OCI-LY7 (cell line): Measurements from ENCODE around the gene SNRPD1. TPM values are rescaled to one million over a fixed set of nuclear protein-coding genes. Genes with fewer than 3 reads are reported as not detected.

ENCODE experiments used
- Bru-seq: library from RNA; stranded (reverse); fragments of 400-500 nt; gene quantifications from one replicate; lab custom pipeline; 2021; lab: Mats Ljungman, UMichigan
- BruChase-seq, 2 experiments: library from RNA; stranded (reverse); fragments of 400-500 nt; gene quantifications; one replicate each; lab custom pipeline; 2021; lab: Mats Ljungman, UMichigan
- BruUV-seq: library from RNA; stranded (reverse); fragments of 400-500 nt; replicated peaks from 2 replicates; lab custom pipeline; 2021; lab: Mats Ljungman, UMichigan
- CTCF ChIA-PET: fragments of 300-600 bp; sonication (Branson Sonifier 250); formaldehyde crosslinking; loops from one replicate; lab custom pipeline; 2022; ENCODE audit warnings: antibody characterized with exemption; ENCODE audit not compliant: unreplicated experiment; lab: Charles Lee
- POLR2A ChIA-PET: fragments of 300-600 bp; sonication (Branson Sonifier 250); formaldehyde crosslinking; loops from one replicate; lab custom pipeline; 2022; ENCODE audit warnings: antibody characterized with exemption; lab: Charles Lee
- DNase-seq: peaks from one replicate; pipeline ENCODE4 v3.0.0-alpha.2; 2015; ENCODE audit warnings: low spot score
- H2AFZ ChIP-seq: fragments of 200-600 bp; sonication (generic), shearing (Covaris generic); 2 replicates; pipeline ENCODE4 v1.6.1; 2014; ENCODE audit warnings: mild to moderate bottlenecking, antibody characterized with exemption, low read length, moderate library complexity
- H3K27ac ChIP-seq: fragments of 200-600 bp; sonication (generic); 2 replicates; pipeline ENCODE4 v1.5.1; 2014; ENCODE audit warnings: mixed run types, low read depth, mild to moderate bottlenecking, moderate library complexity, low read length, inconsistent platforms; ENCODE audit not compliant: poor library complexity, severe bottlenecking
- H3K36me3 ChIP-seq: fragments of 200-600 bp; sonication (generic); 2 replicates; pipeline ENCODE4 v1.6.1; 2014; ENCODE audit warnings: mild to moderate bottlenecking, antibody characterized with exemption, low read length, moderate library complexity, mixed read lengths; ENCODE audit not compliant: insufficient read depth
- H3K4me1 ChIP-seq: fragments of 200-600 bp; sonication (generic); 2 replicates; pipeline ENCODE4 v1.5.1; 2014; ENCODE audit warnings: mild to moderate bottlenecking, low read length; ENCODE audit not compliant: insufficient read depth, poor library complexity, severe bottlenecking
- H3K4me2 ChIP-seq: fragments of 200-600 bp; sonication (generic); 2 replicates; pipeline ENCODE4 v1.6.1; 2014; ENCODE audit warnings: mild to moderate bottlenecking, low read length
- H3K4me3 ChIP-seq: fragments of 200-600 bp; sonication (generic); 2 replicates; pipeline ENCODE4 v1.5.1; 2014; ENCODE audit warnings: mild to moderate bottlenecking, low read depth, low read length; ENCODE audit not compliant: poor library complexity, severe bottlenecking
- H3K79me2 ChIP-seq: fragments of 200-600 bp; sonication (generic); 2 replicates; pipeline ENCODE4 v1.6.1; 2016; ENCODE audit warnings: low read depth, mild to moderate bottlenecking, low read length, moderate library complexity, mixed read lengths; ENCODE audit not compliant: insufficient read depth
- H3K9me2 ChIP-seq: fragments of 200-600 bp; sonication (generic); 2 replicates; pipeline ENCODE4 v1.6.1; 2016; ENCODE audit warnings: mild to moderate bottlenecking, low read length, mixed read lengths; ENCODE audit not compliant: insufficient read depth
- H3K9me3 ChIP-seq: fragments of 200-600 bp; sonication (generic); 2 replicates; pipeline ENCODE4 v1.6.1; 2014; ENCODE audit warnings: mild to moderate bottlenecking, mixed run types, low read length, mixed read lengths
- H4K20me1 ChIP-seq: fragments of 200-600 bp; sonication (generic); 2 replicates; pipeline ENCODE4 v1.6.1; 2014; ENCODE audit warnings: mild to moderate bottlenecking, antibody characterized with exemption, low read length, moderate library complexity, mixed read lengths; ENCODE audit not compliant: insufficient read depth
- CTCF ChIP-seq: fragments of 200-600 bp; sonication (generic); conservative IDR thresholded peaks from 2 replicates; pipeline ENCODE4 v1.5.1; 2014; ENCODE audit warnings: mild to moderate bottlenecking, antibody characterized with exemption, low read length, moderate library complexity, mixed read lengths
- EZH2phosphoT487 ChIP-seq: fragments of 200-600 bp; sonication (generic); IDR thresholded peaks from 2 replicates; pipeline ENCODE4 v1.6.1; 2018; ENCODE audit warnings: low read depth, borderline replicate concordance, mild to moderate bottlenecking, mixed run types, antibody characterized with exemption, low read length, moderate library complexity, mixed read lengths
- intact Hi-C: fragments of 100-400 bp; cut with micrococcal nuclease; formaldehyde crosslinking; loops from one replicate; pipeline ENCODE4 v1.10.0; 2022; ENCODE audit not compliant: unreplicated experiment
- long read RNA-seq: library from polyadenylated mRNA; stranded (forward); transcript quantifications from one replicate; pipeline ENCODE4 v2.0.0, GENCODE V29; 2022
- total RNA-seq, 2 experiments: library from RNA; depleted of rRNA in 1 of 2; stranded (reverse); fragments of >200 nt in 1 of 2; shearing (Covaris generic) in 1 of 2; gene quantifications; 2 replicates each; pipeline ENCODE4 v1.2.3, GENCODE V29; 2014 to 2022

SNRPD1 gene
- total RNA-seq (2014; rRNA removed; shearing (Covaris generic)) (133 and 191 TPM in 2 replicates), total RNA-seq (2022) (142 and 181 TPM in 2 replicates), Bru-seq, nascent RNA (percentile 96 among the genes with signal in this experiment), BruChase-seq, experiment 1, labeled RNA remaining after a 6-hour chase (percentile 96 among the genes with signal in this experiment), BruChase-seq, experiment 2, labeled RNA remaining after a 2-hour chase (percentile 95 among the genes with signal in this experiment)
- long read RNA-seq, full-length matches to known transcripts: 277 of 330 reads
- long read RNA-seq, partial matches to known transcripts: 27 of 330 reads
- long read RNA-seq, other reads (novel, unspliced or antisense): 26 of 330 reads

- intact Hi-C loops: loop anchor here (1.0 to 10.0 kb wide), 4 partner anchors 12 to 242 kb away; partner anchors contain the start of genes ABHD3, ESCO1 and MIB1
- peak within 1 kb of the TSS; percentile 87 for H3K4me3 ChIP-seq
- peaks cover 19% of the 10 kb centered on the region for H4K20me1 ChIP-seq
- H2AFZ ChIP-seq: peak within 1 kb of the TSS; percentile 96
- TSS peak; percentile 88 for BruUV-seq
- H3K27ac ChIP-seq: peak within 1 kb of the TSS; percentile 92
- peak; percentile 96 for DNase-seq
- H3K79me2 ChIP-seq: peaks cover 52% of the 10 kb centered on the region
- peaks cover 16% of the 10 kb centered on the region; the same call in 1 of the 2 replicates for H3K9me3 ChIP-seq
- peak within 1 kb of the TSS; percentile 75 for H3K4me2 ChIP-seq
- ChIA-PET POLR2A (interaction anchor here (0.7 to 3.5 kb wide), 12 partner anchors 10 to 1868 kb away, joined by 3 to 49 read pairs (median 4); partner anchors contain the start of genes ESCO1 and MIB1), CTCF (interaction anchor here (0.5 to 1.9 kb wide), 4 partner anchors 11 to 329 kb away, joined by 3 to 17 read pairs (median 3); partner anchors contain the start of gene ESCO1)
- TF ChIP-seq CTCF (peak; percentile 86), EZH2phosphoT487 (no peak)
- peaks cover 47% of the 10 kb centered on the region for H3K36me3 ChIP-seq
- peaks cover 20% of the 10 kb centered on the region for H3K4me1 ChIP-seq
- no peaks in the 10 kb centered on the region for H3K9me2 ChIP-seq
These were observed at the start of gene SNRPD1 for GRCh38 chr18:21612125-21613039. Gene SNRPD1, plus strand, starts transcription at chr18:21612314. Its CDS starts 116 bp downstream, at chr18:21612430.

- CTCF ChIA-PET: no interaction called here
- POLR2A ChIA-PET: no interaction called here
- BruUV-seq: no TSS peak
These were observed 40.3 kb upstream of the SNRPD1 start for GRCh38 chr18:21571772-21572171.

More at GRCh38 chr18:21571772-21572171, 40.3 kb upstream of the SNRPD1 start:
- Histone ChIP-seq H3K4me1 (no peaks in the 10 kb centered on the region), H3K27ac (no peak overlapping the region), H3K4me2 (no peak overlapping the region), H3K4me3 (no peak overlapping the region), H4K20me1 (no peaks in the 10 kb centered on the region), H2AFZ (no peak overlapping the region), H3K79me2 (0 out of 2 replicates have a peak, but pooled peaks cover 7% of the 10 kb centered on the region), H3K9me3 (no peaks in the 10 kb centered on the region), H3K36me3 (peaks cover 96% of the 10 kb centered on the region), H3K9me2 (no peaks in the 10 kb centered on the region)
- no peak for DNase-seq
- intact Hi-C loops: no loop called here
- TF ChIP-seq CTCF: no peak
- no peak for TF ChIP-seq EZH2phosphoT487
